Activated T-cell treated with anti-CD3 and anti-CD28 coated beads, Interleukin-2, amount 50 U/mL, for 4 hours (primary cell): Measurements from ENCODE around the gene SCO2. TPM values are rescaled to one million over a fixed set of nuclear protein-coding genes. Genes with fewer than 3 reads are reported as not detected.
A peak's percentile ranks its signal among the peaks of the same experiment; 100 is the strongest.

Experiments used
- ATAC-seq, 2 donors: fragments of 200-7000 bp; cut with Tn5 transposase; one replicate each; pipeline ENCODE4 v1.10.0; 2021
- DNase-seq: peaks from one replicate; pipeline ENCODE4 v3.0.0-alpha.2; 2020
- H3K27me3 Mint-ChIP-seq: one replicate; pipeline ENCODE4 v1.8.0; 2021; ENCODE audit warnings: low read depth, mixed read lengths
- H3K36me3 Mint-ChIP-seq: one replicate; pipeline ENCODE4 v1.8.0; 2022; ENCODE audit warnings: mixed read lengths; ENCODE audit not compliant: insufficient read depth
- H3K4me1 Mint-ChIP-seq: one replicate; pipeline ENCODE4 v1.8.0; 2021; ENCODE audit warnings: low read depth, mixed read lengths
- H3K4me3 Mint-ChIP-seq: one replicate; pipeline ENCODE4 v1.8.0; 2021; ENCODE audit warnings: mild to moderate bottlenecking, moderate library complexity, mixed read lengths
- H3K9me3 Mint-ChIP-seq: one replicate; pipeline ENCODE4 v1.8.0; 2021; ENCODE audit warnings: mixed read lengths
- total RNA-seq, 3 donors: library from RNA; stranded (reverse); gene quantifications; one replicate each; pipeline ENCODE4 v1.2.1, GENCODE V29; 2021

Gene SCO2
- total RNA-seq, 3 donors from 2014 or later = 12.7 to 14.4 (median 14.2) TPM

GRCh38 chr22:50507421-50507990 is 17.9 kb downstream of the SCO2 start, which contains the start of gene LMF2:
LMF2 (minus strand) TSS chr22:50507702; CDS start chr22:50507675, 27 bp downstream.
- no peaks in the 10 kb centered on the region for H3K9me3 Mint-ChIP-seq
- no peaks in the 10 kb centered on the region for H3K27me3 Mint-ChIP-seq
- DNase-seq = peak; percentile 94
- H3K4me1 Mint-ChIP-seq = peaks cover 15% of the 10 kb centered on the region
- H3K4me3 Mint-ChIP-seq = peak within 1 kb of the TSS; percentile 96
- peaks cover 3% of the 10 kb centered on the region for H3K36me3 Mint-ChIP-seq
- peak; percentile 81 to 84 for ATAC-seq

- no peaks in the 10 kb centered on the region for H3K27me3 Mint-ChIP-seq
- H3K4me1 Mint-ChIP-seq = peaks cover 15% of the 10 kb centered on the region
- DNase-seq (no peak), ATAC-seq (no peak)
- H3K36me3 Mint-ChIP-seq = no peaks in the 10 kb centered on the region
- H3K9me3 Mint-ChIP-seq = no peaks in the 10 kb centered on the region
- H3K4me3 Mint-ChIP-seq = peak overlapping the region; percentile 96
These were observed 18.6 kb downstream of the SCO2 start for GRCh38 chr22:50506611-50507420.

GRCh38 chr22:50505776-50506610 is 19.4 kb downstream of the SCO2 start:
- Mint-ChIP-seq H3K4me1 (peaks cover 15% of the 10 kb centered on the region), H3K36me3 (no peaks in the 10 kb centered on the region), H3K27me3 (no peaks in the 10 kb centered on the region), H3K4me3 (peak overlapping the region; percentile 96), H3K9me3 (no peaks in the 10 kb centered on the region)
- DNase-seq = no peak
- ATAC-seq = no peak

- no peak for DNase-seq
- Mint-ChIP-seq H3K36me3 (no peaks in the 10 kb centered on the region), H3K9me3 (no peaks in the 10 kb centered on the region), H3K4me3 (peak overlapping the region; percentile 11), H3K27me3 (no peaks in the 10 kb centered on the region), H3K4me1 (peaks cover 15% of the 10 kb centered on the region)
- ATAC-seq = no peak
These were observed 20.1 kb downstream of the SCO2 start for GRCh38 chr22:50505276-50505775.

- no peaks in the 10 kb centered on the region for H3K9me3 Mint-ChIP-seq
- no peaks in the 10 kb centered on the region for H3K27me3 Mint-ChIP-seq
- H3K36me3 Mint-ChIP-seq = no peaks in the 10 kb centered on the region
- DNase-seq (no peak), ATAC-seq (no peak)
- no peak overlapping the region for H3K4me3 Mint-ChIP-seq
- peaks cover 13% of the 10 kb centered on the region for H3K4me1 Mint-ChIP-seq
These were observed 20.8 kb downstream of the SCO2 start for GRCh38 chr22:50504369-50505211.

GRCh38 chr22:50503475-50504145 is 21.8 kb downstream of the SCO2 start:
- Mint-ChIP-seq H3K9me3 (no peaks in the 10 kb centered on the region), H3K27me3 (no peaks in the 10 kb centered on the region), H3K36me3 (no peaks in the 10 kb centered on the region), H3K4me1 (peaks cover 5% of the 10 kb centered on the region), H3K4me3 (no peak overlapping the region)
- ATAC-seq (no peak), DNase-seq (no peak)

GRCh38 chr22:50502628-50503474 is 22.5 kb downstream of the SCO2 start:
- ATAC-seq (no peak), DNase-seq (no peak)
- Mint-ChIP-seq H3K36me3 (no peaks in the 10 kb centered on the region), H3K4me1 (peaks cover 8% of the 10 kb centered on the region), H3K9me3 (no peaks in the 10 kb centered on the region), H3K4me3 (no peak overlapping the region), H3K27me3 (no peaks in the 10 kb centered on the region)

GRCh38 chr22:50502096-50502495 is 23.3 kb downstream of the SCO2 start:
- H3K4me3 Mint-ChIP-seq = no peak overlapping the region

GRCh38 chr22:50500452-50500851 is 24.9 kb downstream of the SCO2 start:
- ATAC-seq (no peak), DNase-seq (no peak)
- Mint-ChIP-seq H3K4me3 (no peak overlapping the region), H3K27me3 (no peaks in the 10 kb centered on the region), H3K4me1 (peaks cover 5% of the 10 kb centered on the region), H3K36me3 (no peaks in the 10 kb centered on the region), H3K9me3 (no peaks in the 10 kb centered on the region)

More at GRCh38 chr22:50502096-50502495, 23.3 kb downstream of the SCO2 start:
- Mint-ChIP-seq H3K36me3 (no peaks in the 10 kb centered on the region), H3K9me3 (no peaks in the 10 kb centered on the region), H3K4me1 (peaks cover 5% of the 10 kb centered on the region), H3K27me3 (no peaks in the 10 kb centered on the region)
- ATAC-seq = no peak
- no peak for DNase-seq

- peak; percentile 94 for ATAC-seq
- Mint-ChIP-seq H3K27me3 (no peaks in the 10 kb centered on the region), H3K4me3 (no peak overlapping the region), H3K9me3 (no peaks in the 10 kb centered on the region), H3K36me3 (no peaks in the 10 kb centered on the region), H3K4me1 (peaks cover 5% of the 10 kb centered on the region)
- DNase-seq = peak; percentile 64
These were observed 27.0 kb downstream of the SCO2 start for GRCh38 chr22:50498322-50498890.

GRCh38 chr22:50497093-50497492 is 28.3 kb downstream of the SCO2 start:
- no peaks in the 10 kb centered on the region for H3K9me3 Mint-ChIP-seq
- H3K4me3 Mint-ChIP-seq = no peak overlapping the region
- DNase-seq (no peak), ATAC-seq (no peak)
- H3K4me1 Mint-ChIP-seq = peaks cover 5% of the 10 kb centered on the region
- no peaks in the 10 kb centered on the region for H3K36me3 Mint-ChIP-seq
- no peaks in the 10 kb centered on the region for H3K27me3 Mint-ChIP-seq

GRCh38 chr22:50490531-50491308 is 34.7 kb downstream of the SCO2 start:
- Mint-ChIP-seq H3K36me3 (no peaks in the 10 kb centered on the region), H3K4me3 (peak overlapping the region; percentile 42), H3K9me3 (no peaks in the 10 kb centered on the region), H3K27me3 (peaks cover 1% of the 10 kb centered on the region), H3K4me1 (peaks cover 7% of the 10 kb centered on the region)
- DNase-seq (no peak), ATAC-seq (peak; percentile 30 to 32)
